HG03039 (cell line): ENCODE results near the gene GLA.

ENCODE experiments used
- ATAC-seq: cut with Tn5 transposase; IDR thresholded peaks from one replicate; pipeline ENCODE4 v1.9.1; 2021; ENCODE audit warnings: mild to moderate bottlenecking, moderate library complexity; ENCODE audit not compliant: unreplicated experiment

The GLA gene

GRCh38 chrX:101359966-101360365, 47.8 kb downstream of the GLA start:
- no peak for ATAC-seq

- no peak for ATAC-seq
Observed at GRCh38 chrX:101357166-101357795, 50.4 kb downstream of the GLA start.

- no peak for ATAC-seq
Observed at GRCh38 chrX:101349193-101349562, 58.5 kb downstream of the GLA start.

GRCh38 chrX:101348452-101349192, 59.1 kb downstream of the GLA start, which contains the start of gene TIMM8A:
TIMM8A (minus strand) TSS chrX:101348742; CDS start chrX:101348664, 78 bp downstream.
- ATAC-seq: peak; percentile 95

- peak; percentile 4 for ATAC-seq
Observed at GRCh38 chrX:101347859-101348451, 59.8 kb downstream of the GLA start.
